Endometrium (tissue), 2 donors: Measurements from ENCODE around the gene PIAS1.
"Not testable (repeated sequence)": the region's sequence is repeated elsewhere in the genome, so short reads cannot be mapped to it uniquely, and the experiment has no call there.

ENCODE experiments used
- FAIRE-seq: peaks from 2 replicates; lab custom pipeline; 2012; peaks lifted over from hg19 to GRCh38; lab: Jason Lieb, UNC
- donor health status: control.
- donor health status: control.

Gene PIAS1

DNA sequence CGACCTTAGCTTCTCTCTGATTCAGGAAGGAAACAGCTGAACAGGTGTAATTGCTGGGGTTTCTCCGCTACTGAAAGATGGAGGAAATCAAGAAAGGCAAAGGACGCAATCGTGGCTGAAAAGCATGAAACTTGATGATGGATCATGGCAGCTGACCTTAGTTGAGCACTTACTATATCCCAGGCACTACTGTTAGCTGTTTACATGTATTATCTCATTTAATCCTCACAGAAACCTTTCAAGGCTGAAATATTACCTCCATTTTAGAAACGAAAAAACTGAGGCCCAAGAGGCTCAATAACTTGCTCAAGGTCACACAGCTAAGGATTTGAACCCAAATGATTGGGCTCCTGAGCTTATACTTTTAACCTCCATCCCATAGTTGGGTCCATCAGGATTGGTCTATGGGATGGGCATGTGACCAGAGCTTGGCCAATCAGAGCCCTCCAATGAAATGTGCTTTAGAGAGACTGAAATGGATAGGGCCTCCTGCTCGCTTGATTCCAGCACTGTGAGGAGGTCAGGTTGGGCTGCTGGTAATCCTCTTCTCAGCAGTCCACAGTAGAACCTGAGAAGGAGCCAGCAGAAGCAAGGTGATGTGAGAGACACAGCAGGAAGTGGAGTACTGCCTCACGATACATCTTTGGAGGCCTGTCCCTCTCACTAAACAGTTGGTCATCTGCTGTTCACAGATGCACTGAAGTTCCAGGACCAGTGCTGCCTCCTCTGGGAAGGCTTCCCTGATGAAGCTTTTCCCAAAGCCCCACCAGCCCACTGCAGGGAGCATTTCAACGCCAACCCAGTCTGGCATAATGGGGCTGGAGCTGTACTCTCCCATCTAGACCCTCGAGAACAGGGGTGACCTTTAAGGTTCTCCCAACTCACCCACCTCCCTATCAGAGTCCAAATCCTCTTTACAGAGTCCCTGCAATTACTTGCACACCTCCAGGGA lies 165.0 kb downstream of the PIAS1 start:
- FAIRE-seq = no peak

- no peak for FAIRE-seq
Measured at GRCh38 chr15:68220489-68220888, 166.4 kb downstream of the PIAS1 start.

DNA sequence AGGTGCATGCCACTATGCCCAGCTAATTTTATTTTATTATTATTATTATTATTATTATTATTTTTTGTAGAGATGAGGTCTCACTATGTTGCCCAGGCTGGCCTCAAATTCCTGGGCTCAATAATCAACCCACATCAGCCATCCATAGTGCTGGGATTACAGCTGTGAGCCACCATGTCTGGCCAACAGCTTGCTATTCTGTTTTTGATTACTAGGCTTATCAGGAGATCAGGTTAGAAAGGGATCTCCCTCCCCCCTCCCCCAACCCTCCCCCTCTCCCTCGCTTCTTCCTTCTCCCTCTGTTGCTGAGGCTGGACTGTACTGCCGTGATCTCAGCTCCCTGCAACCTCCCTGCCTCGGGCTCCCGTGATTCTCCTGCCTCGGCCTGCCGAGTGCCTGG lies 166.9 kb downstream of the PIAS1 start:
- no peak for FAIRE-seq

DNA sequence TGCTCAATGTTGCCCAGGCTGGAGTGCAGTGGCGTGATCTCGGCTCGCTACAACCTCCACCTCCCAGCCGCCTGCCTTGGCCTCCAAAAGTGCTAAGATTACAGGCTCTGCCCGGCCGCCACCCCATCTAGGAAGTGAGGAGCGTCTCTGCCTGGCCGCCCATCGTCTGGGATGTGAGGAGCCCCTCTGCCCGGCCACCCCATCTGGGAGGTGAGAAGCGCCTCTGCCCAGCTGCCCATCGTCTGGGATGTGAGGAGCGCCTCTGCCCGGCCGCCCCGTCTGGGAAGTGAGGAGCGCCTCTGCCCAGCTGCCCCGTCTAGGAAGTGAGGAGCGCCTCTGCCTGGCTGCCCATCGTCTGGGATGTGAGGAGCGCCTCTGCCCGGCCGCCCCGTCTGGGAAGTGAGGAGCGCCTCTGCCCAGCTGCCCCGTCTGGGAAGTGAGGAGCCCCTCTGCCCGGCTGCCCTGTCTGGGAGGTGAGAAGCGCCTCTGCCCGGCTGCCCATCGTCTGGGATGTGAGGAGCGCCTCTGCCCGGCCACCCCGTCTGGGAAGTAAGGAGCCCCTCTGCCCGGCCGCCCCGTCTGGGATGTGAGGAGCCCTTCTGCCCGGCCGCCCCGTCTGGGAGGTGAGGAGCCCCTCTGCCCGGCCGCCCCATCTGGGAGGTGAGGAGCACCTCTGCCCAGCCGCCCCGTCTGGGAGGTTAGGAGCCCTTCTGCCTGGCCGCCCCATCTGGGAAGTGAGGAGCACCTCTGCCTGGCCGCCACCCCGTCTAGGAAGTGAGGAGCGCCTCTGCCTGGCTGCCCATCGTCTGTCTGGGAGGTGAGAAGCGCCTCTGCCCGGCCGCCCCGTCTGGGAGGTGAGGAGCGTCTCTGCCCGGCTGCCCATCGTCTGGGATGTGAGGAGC lies 167.7 kb downstream of the PIAS1 start:
- not testable (repeated sequence) for FAIRE-seq

DNA sequence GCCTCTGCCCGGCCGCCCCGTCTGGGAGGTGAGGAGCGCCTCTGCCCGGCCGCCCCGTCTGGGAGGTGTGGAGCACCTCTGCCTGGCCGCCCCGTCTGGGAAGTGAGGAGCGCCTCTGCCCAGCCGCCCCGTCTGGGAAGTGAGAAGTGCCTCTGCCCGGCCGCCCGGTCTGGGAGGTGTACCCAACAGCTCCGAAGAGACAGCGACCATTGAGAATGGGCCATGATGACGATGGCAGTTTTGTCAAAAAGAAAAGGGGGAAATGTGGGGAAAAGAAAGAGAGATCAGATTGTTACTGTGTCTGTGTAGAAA lies 168.3 kb downstream of the PIAS1 start:
- FAIRE-seq = not testable (repeated sequence)

GRCh38 chr15:68223171-68223570 lies 169.1 kb downstream of the PIAS1 start:
- FAIRE-seq = no peak

DNA sequence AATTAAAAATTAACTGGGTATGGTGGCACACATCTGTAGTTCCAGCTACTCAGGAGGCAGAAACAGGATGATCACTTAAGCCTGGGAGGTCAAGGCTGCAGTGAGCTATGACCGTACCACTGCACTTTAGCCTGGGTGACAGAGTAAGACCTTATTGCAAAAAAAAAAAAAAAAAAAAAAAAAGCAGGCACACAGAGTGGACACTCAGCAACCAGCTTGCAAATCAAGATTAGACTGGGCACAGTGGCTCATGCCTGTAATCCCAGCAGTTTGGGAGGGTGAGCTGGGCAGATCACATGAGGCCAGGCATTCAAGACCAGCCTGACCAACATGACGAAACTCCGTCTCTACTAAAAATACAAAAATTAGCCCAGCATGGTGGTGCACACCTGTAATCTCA lies 170.0 kb downstream of the PIAS1 start:
- FAIRE-seq = no peak

DNA sequence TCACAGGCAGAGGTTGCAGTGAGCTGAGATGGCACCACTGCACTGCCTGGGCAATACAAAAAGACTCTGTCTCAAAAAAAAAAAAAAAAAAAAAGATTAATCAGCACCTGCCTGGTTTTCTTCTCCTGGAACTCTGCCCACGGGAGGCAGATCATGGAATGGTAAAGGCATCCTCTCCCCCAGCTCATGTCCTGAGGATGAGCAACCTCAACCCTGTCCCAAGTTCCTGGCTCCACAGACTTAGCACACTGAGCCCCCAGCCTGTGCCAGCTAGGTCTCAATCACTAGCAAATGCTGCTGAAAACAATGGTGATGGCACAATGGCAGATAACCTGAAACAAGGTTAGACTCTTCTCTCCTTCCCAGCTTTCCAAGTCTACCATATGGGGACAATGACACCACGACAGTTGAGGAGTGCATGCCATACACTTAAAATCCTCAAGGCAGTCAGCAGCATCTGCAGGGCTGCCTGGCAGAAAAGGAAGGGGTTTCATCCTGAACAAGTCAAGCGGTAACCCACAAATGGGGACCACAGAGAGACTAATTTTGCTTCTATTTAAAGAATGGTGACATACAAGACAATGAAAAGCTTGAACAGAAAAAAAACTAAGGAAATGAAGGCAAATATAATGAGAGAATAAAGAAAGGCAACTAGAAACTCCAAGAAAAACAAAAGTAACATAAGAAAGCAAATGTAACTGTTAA lies 170.6 kb downstream of the PIAS1 start:
- no peak for FAIRE-seq

DNA sequence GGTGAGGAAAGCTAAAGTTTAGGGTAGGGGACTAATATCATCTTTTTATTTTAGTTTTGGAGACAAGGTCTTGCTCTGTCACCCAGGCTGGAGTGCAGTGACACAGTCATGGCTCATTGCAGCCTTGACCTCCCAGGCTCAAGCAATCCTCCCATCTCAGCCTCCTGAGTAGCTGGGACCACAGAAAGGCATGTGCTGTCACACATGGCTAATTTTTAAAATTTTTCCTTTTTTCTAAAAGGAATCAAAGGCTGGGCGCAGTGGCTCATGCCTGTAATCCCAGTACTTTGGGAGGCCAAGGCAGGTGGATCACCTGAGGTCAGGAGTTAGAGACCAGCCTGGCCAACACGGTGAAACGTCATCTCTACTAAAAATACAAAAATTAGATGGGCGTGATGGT lies 171.3 kb downstream of the PIAS1 start:
- not testable (repeated sequence) for FAIRE-seq

DNA sequence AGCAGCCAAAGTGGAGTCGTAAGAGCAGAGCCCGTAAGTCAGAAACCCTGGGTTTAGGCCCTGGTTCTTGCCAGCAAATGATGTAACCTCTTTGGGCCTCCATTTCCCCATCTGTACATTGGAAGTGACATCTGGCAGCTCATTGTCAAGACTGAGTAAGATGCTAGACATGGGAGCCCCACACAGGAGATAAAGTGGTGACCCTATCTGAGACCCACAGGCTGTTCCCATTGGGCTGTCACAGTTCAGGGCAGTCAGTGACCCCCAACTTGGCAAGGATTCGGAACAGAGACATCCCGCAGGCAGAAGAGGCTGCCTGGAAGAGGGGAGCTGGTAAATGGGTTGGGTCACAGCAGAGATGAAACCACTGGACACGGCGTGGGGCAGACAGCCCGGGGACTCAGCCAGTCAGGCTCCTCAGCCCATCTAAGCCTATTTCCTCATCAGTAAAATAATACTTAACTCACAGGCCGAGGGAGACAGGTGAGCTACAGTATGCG lies 173.6 kb downstream of the PIAS1 start:
- no peak for FAIRE-seq

DNA sequence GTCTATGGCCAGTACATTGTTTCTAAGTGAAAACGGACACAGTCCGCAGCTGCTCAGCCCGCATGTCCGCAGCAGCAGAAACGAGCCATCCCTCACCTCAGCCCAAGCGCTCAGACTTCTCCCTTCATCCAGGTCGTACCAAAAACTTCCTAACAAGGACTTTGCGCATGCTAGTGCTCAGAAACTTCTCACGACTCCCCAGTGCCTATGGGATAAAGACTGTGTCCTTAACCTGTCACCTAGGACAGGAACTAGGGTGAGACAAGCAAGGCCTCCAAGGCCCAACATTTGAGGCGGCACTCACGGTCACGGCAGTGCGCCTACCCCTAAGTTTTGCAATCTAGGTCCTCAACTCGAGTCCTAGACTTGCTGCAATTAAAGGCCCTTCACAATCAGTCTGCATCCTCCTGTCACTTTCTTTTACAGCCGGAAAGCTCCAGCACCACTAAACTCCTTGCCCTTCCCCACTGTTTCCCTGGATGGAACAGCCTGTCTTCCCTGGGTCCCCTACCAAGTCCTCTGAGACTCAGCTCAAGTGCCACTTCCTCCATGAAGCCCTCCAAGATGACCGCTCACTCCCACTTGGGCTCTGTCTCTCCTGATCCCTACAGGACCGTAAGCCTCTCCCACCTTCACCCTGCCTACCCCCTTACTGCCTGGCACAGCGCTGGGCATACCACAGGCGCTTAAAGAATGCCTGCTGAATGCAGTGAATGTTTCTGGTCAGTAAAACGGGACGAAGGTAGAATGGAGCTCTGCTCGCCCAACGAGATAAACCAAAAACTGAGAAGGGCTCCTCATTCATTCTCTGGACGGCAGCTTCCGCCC lies 174.2 kb downstream of the PIAS1 start:
- FAIRE-seq = no peak

DNA sequence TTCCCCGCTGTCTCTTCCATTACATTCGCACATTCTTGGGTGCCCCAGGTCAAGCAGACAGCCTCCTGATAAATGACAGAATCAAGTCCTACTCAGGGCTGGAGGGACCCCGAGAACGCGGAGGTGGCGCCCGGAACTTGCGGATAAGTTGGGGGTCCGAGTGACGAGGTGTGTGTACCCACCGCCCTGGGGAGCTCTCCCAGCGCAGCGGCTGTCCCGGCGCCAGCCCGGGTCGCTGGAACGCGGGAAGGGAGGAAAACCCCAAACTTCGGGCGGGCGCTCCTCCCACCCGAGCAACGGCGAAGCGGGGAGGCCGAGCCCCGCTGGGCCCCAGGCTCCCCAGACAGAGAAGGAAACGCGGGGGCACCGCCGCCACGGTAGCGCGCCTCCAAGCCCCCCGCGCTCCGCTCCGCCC lies 174.9 kb downstream of the PIAS1 start:
- FAIRE-seq = no peak

DNA sequence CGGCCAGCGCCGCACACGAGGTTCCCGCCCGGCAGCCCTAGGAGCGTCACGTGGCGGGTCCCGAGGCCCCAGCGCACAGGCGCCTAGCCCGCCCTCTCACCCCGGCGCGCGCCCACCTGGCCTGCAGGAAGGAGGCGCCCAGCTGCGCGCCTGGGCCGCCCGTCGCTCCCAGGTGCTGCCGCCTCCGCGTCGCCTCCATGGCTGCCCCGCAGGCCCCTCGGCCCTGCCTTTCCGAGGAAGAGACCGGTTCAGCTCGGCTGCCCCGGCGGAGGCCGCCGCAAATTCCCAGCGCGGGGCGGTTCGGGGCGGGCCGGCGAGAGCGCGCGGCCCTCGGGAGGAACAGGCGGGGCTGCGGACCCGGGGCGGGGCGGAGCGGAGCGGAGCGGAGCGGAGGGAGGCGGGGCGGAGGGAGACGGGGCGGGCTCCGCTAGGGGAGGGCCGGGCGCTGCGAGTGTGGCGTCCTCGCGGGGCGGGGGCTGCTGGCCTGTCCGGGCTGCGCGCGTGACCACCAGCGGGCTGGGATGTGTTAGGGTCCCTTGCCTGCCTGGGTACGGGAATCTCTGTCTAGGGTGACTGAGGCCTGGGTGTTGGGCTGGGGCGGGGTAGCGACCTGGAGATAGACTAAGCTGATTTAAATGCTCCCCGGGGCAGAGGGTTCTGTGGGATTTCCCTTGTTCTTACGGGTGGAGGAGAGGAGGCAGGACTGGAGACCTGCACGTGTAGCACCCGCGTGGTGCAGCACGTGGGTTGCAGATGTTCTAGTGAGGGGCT lies 175.5 kb downstream of the PIAS1 start, which contains the start of gene CLN6:
Gene CLN6, minus strand, starts transcription at position 343 of the 771 bp plus-strand sequence. Its CDS starts 144 bp downstream, at position 199.
- no peak for FAIRE-seq

- FAIRE-seq = no peak
Measured at GRCh38 chr15:68230157-68231100, 176.3 kb downstream of the PIAS1 start.

DNA sequence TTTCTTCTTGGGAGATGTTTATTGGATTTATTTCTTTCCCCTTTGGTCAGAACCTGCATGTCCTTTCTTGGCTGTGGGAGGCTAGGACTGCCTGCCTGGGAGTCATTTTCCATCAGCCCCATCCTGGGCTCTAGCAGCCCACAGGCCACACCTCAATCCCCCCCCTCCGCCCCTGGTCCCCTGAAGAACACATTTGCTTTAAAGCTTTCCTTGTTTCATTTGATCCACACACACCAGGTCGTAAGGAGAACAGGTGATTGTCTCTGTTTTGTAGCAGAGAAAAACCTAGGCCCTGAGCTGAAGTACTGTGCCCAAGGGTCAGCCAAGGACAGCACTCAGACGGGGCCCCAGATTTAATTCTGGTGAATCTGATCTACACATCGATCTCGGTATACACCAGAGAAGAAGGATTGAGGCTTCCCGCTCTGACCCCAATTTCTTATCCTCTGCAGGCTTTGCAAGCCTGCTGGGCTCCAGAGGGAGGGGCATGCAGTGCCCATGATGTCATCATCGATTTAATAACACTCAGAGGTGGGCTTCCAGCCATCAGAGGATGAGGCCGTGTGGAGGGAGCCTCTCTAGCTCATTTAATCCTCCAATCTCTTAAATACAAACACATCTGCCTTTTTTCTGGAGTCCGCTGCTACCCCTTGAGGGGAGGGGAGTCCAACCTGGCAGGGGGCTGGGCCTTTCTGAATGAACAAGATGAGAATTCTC lies 177.1 kb downstream of the PIAS1 start:
- FAIRE-seq = no peak

GRCh38 chr15:68232449-68232848 lies 178.3 kb downstream of the PIAS1 start:
- no peak for FAIRE-seq

DNA sequence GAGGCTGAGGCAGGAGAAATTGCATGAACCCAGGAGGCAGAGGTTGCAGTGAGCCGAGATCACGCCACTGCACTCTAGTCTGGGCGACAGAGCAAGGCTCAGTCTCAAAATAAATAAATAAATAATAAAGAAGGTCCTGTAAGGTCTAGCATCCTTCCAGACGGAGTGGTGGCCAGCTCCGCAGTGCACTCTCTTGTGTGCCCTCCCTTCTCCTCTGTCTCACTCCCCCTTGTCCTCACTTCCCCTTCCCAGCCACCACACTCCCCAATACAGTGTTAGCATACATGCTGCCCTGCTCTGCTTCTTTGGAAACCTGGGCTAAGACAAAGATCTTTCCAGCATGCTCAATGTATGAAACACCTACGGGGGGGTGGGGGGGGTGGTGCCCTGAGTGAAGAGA lies 178.8 kb downstream of the PIAS1 start:
- no peak for FAIRE-seq

DNA sequence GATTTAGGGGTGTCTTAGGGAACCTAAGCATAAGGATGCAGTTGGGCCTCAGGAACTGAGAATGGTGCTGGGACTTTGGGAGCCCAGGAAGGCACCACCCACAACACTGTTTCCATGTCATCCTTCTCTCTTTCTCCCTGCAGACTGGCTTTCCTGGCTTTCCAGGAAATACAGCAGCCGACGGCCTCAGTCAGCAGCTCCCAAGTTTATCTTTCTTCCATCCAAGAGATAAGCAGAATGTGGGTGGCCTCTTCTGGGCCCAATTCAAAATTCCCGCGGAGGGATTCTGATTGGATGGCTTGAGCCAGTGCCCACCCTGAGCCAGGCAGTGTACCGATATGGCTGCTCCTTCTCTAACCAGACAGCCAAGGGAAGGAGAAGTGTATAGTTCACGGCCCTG lies 179.9 kb downstream of the PIAS1 start:
- FAIRE-seq = no peak

DNA sequence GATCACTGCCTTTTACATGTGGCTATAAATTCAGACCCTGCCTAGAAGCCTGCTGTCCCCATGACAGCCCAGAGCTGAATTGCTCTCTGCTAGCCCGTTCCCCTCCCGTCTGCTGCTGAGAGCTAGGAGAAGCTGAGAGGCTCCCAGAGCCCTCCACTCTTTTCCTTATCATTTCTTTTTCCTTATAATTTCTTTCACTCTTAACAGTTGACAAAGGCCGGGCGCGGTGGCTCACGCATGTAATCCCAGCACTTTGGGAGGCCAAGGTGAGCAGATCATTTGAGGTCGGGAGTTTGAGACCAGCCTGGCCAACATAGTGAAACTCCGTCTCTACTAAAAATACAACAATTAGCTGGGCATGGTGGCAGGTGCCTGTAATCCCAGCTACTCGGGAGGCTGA lies 180.4 kb downstream of the PIAS1 start:
- not testable (repeated sequence) for FAIRE-seq
